Kidney epithelial cell (primary cell): ENCODE results near the gene FAM110D. TPM values are rescaled to one million over a fixed set of nuclear protein-coding genes. Genes with fewer than 3 reads are reported as not detected.

Experiments
- DNase-seq: peaks from one replicate; pipeline ENCODE4 v3.0.0-alpha.2; 2010; ENCODE audit warnings: low read depth
- H3K27me3 ChIP-seq: 2 replicates; pipeline ENCODE4 v1.6.0; 2011; ENCODE audit warnings: low read length; ENCODE audit not compliant: control insufficient read depth, insufficient read depth
- H3K36me3 ChIP-seq: 2 replicates; pipeline ENCODE4 v1.5.1; 2011; ENCODE audit warnings: low read length; ENCODE audit not compliant: control insufficient read depth, insufficient read depth
- H3K4me3 ChIP-seq: 2 replicates; pipeline ENCODE4 v1.5.1; 2011; ENCODE audit warnings: low read depth, mild to moderate bottlenecking, control low read depth, low read length
- CTCF ChIP-seq: IDR thresholded peaks from 2 replicates; pipeline ENCODE4 v1.5.1; 2011; ENCODE audit warnings: mild to moderate bottlenecking, moderate library complexity, low read length, control low read depth, inconsistent platforms; ENCODE audit not compliant: insufficient read depth, poor library complexity, severe bottlenecking
- total RNA-seq: library from RNA; depleted of rRNA; stranded (reverse); fragments of >200 nt; gene quantifications from 2 replicates; pipeline ENCODE4 v1.2.3, GENCODE V29; 2015

Gene FAM110D
- total RNA-seq, 1 donor from 2014 or later = 0.79 TPM

- TF ChIP-seq CTCF = no peak
- Histone ChIP-seq H3K4me3 (no peak overlapping the region), H3K36me3 (no peaks in the 10 kb centered on the region), H3K27me3 (peaks cover 26% of the 10 kb centered on the region)
- no peak for DNase-seq
Measured at GRCh38 chr1:26164861-26165842, 6.3 kb downstream of the FAM110D start.

GRCh38 chr1:26166719-26167281 is 7.9 kb downstream of the FAM110D start:
- no peak for DNase-seq
- Histone ChIP-seq H3K27me3 (peaks cover 15% of the 10 kb centered on the region), H3K4me3 (no peak overlapping the region), H3K36me3 (no peaks in the 10 kb centered on the region)
- no peak for TF ChIP-seq CTCF

- DNase-seq = no peak
- no peak for TF ChIP-seq CTCF
- Histone ChIP-seq H3K36me3 (no peaks in the 10 kb centered on the region), H3K4me3 (peak within 1 kb of the TSS; percentile 76), H3K27me3 (peaks cover 5% of the 10 kb centered on the region)
Measured at GRCh38 chr1:26168410-26169197, 9.7 kb downstream of the FAM110D start, which contains the start of gene C1orf232. Gene C1orf232, minus strand, starts transcription at chr1:26168963. Its CDS starts 464 bp downstream, at chr1:26168499.

- H3K36me3 ChIP-seq = no peaks in the 10 kb centered on the region
- H3K27me3 ChIP-seq = no peaks in the 10 kb centered on the region
- H3K4me3 ChIP-seq = no peak overlapping the region
- no peak for DNase-seq
- no peak for TF ChIP-seq CTCF
Measured at GRCh38 chr1:26169198-26169554, 10.3 kb downstream of the FAM110D start.

- peak within 1 kb of the TSS; percentile 76 for H3K4me3 ChIP-seq
- peak; percentile 49 for DNase-seq
- no peaks in the 10 kb centered on the region for H3K36me3 ChIP-seq
- peak; percentile 85 for TF ChIP-seq CTCF
- H3K27me3 ChIP-seq = no peaks in the 10 kb centered on the region
Measured at GRCh38 chr1:26169669-26170471, 11.0 kb downstream of the FAM110D start, which contains the start of gene ZNF593. Gene ZNF593, plus strand, starts transcription at chr1:26169908. Its CDS starts 76 bp downstream, at chr1:26169984.
